HCT116 (cell line): ENCODE results near the gene EPS8.

ENCODE experiments used
- POLR2AphosphoS5 ChIP-seq: IDR thresholded peaks from 2 replicates; pipeline ENCODE4 v1.6.1; 2011; ENCODE audit warnings: mild to moderate bottlenecking, low read depth, low read length, moderate library complexity
- ZNF274 ChIP-seq: fragments of 200-500 bp; sonication (Bioruptor generic); IDR thresholded peaks from 2 replicates; pipeline ENCODE4 v1.6.1; 2014; ENCODE audit warnings: mild to moderate bottlenecking, low read depth, low read length, inconsistent platforms
- TF ChIP-seq, protein P1 (sequence below): IDR thresholded peaks from 2 replicates; pipeline ENCODE4 v1.6.1; 2012

DNA sequence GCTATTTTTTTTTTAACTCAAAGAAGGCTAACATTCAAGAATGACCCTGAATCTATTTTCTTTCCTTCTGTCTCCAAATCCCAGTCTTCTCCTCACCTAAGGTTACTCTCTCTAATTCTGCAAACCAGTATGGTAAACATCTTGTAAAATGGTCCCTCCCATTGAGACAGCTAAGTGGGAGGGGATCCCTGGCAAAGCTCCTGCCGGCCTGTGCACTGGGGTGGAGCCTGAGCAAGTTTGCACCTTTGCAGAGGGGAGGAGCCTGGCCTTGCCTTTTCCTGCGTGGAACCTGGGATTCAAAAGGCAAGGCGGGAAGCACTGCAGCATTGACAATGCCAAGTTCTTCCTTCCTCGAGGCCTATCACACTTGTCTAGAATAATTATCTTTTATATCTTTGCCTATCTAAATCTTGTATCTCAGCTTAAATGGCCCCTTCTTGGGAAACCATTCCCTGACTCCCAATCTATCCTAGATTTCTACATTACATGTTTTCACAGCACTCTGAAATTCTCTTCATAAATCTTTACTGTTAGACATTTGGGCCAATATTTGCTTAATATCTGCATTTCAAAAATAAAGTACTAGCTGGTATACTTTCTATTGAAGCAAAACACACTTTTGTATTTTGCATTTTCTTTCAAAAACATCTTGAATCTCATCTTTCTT lies 83.0 kb downstream of the EPS8 start:
- TF ChIP-seq POLR2AphosphoS5 (no peak), ZNF274 (no peak)
- TF ChIP-seq, protein P1, sequence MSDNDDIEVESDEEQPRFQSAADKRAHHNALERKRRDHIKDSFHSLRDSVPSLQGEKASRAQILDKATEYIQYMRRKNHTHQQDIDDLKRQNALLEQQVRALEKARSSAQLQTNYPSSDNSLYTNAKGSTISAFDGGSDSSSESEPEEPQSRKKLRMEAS: peak; percentile 51; the same call in 1 of the 2 replicates
